GM21529 (cell line): ENCODE measurements around the gene S1PR1.
"Not testable (repeated sequence)": the region's sequence is repeated elsewhere in the genome, so short reads cannot be mapped to it uniquely, and the experiment has no call there.

Experiments
- ATAC-seq: cut with Tn5 transposase; IDR thresholded peaks from one replicate; pipeline ENCODE4 v1.9.1; 2021; ENCODE audit not compliant: unreplicated experiment

Gene S1PR1

GRCh38 chr1:101219924-101220870 lies 16.6 kb upstream of the S1PR1 start:
- no peak for ATAC-seq

DNA sequence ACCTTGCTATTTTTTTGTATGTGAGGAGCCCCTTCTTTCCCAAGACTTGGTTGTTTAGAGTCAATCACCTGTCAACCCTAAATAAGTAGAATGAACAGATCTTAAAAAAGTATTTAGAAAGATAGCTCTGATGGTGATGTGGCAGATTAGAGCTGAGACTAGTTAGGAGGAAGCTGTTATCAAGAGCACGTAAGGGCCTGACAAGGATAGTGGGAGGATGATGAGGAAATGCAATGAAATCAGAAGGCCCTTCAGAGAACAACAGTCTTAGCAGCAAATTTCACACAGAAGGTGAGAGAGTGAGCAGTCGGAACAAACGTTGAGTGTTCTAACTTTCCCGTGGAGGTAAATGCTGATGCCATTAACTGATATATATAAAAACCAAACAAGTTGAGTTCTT lies 15.9 kb upstream of the S1PR1 start:
- no peak for ATAC-seq

- peak; percentile 98 for ATAC-seq
Observed at GRCh38 chr1:101221945-101222429, 14.8 kb upstream of the S1PR1 start.

DNA sequence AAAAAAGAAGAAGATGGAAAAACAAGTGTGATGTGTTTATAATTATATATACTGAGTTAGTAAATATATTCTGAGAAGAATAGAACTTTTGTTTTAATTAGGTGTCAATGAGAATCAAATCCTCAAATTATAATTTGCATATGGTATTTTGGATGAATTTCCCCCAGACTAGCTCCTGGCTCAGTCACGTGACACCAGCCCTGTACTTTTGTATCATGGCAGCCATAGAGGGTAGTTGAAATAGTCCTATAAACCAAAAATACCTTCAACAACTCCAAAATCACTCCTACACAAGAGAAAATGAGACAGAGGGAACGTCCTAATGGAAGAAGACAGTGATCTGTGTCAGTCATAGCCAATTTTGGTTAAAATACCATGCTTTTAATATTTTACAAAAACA lies 9.0 kb upstream of the S1PR1 start:
- no peak for ATAC-seq

DNA sequence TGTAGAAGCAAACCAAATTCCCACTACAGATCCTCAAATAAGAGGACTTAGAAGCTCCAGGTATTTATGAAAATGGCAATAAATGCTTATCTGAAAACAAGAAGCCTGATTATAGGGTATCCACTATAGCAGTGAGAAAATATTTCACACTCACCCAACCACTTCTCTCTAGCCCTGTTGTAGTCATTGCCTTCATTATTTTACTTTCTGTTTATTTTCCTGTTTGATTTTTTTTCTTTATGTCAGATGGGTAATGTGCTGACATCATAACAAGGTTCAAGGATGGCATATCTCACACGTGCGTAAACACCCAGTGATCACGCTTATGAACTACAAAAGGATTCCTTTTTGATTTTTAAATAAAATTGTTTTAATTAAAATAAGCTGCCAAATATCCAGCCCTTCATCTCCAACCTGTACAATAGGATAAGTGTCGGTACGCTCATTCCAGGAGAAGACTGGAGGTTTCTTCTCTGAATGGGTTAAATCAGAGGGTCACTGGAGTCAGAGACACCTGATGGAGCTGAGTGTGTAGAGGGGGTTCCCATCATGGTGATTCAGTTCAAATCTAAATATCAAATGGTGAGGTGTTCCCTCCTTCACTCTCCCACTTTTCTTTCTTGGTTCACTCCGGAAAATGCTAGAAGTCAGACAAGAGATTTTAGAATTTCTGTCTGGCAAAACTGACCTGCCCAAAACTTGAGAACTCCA lies 8.2 kb upstream of the S1PR1 start:
- ATAC-seq: no peak

DNA sequence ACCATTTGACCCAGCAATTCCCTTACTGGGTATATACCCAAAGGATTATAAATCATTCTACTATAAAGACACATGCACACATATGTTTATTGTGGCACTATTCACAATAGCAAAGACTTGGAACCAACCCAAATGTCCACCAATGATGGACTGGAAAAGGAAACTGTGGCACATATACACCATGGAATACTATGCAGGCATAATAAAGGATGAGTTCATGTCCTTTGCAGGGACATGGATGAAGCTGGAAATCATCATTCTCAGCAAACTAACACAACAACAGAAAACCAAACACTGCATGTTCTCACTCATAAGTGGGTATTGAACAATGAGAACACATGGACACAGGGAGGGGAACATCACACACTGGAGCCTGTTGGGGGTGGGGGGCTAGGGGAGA lies 4.6 kb upstream of the S1PR1 start:
- not testable (repeated sequence) for ATAC-seq

- ATAC-seq: no peak
Observed at GRCh38 chr1:101233495-101233894, 3.3 kb upstream of the S1PR1 start.

DNA sequence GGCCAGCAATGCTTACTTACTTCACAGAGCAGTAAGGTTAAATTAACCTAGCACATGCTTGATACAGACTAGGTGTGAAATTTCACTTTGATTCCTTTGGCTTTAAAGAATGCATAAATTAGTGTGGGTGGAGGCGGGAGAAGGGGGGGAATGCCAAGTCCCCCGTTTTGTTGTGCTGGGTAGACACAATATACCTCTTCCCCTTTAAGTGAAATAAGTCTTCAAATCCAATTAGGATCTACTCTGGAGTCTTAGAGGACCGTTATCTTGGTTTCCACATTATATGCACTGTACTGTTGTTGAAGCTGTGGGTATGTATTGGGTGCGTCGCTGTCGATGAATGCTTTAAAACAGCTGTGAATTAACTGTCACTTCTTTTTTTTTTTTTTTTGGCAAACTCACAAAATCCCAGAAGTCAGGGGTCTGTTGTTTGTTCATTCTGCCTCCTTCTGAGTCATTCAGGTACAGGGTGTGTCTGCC lies 1.6 kb upstream of the S1PR1 start:
- ATAC-seq: no peak

DNA sequence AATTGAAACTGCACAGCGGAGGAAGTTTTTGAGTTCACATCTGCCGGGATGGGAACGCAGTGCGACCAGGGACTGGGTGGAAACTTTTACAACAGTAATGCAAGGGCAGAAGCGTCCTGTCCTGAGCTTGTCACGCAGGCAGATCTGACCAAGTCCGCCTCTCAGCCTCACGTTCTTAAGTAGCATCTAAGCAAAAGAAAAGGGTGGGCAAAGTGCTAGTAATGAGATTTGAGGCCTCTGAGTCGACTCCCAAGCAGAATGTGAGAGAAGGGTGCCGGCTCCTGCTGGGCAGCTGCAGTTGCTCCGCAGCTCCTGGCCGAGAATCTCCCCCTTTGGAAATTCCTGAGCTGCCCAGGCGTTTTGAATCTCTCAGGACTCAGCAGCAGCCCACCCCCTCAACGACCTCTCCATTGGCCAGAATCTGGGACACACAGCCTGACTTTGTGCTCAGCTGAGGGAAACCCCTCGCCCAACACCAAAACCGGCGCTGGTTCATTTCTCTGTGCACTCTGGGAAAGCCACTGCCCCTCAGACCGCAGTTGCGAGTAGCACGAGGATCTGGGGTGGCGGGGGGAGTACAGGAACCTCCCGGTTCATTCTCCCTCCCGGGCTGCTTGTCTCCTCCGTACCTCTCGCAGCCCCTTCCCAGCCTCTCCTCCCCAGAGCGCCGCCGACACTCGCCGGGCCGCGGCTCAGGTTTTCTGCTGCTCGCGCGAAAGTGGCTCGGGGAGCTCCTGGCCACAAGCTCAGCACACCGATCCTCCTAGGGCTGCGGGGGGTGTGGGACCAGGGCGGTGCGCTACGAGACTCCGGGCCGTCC lies 913 bp upstream of the S1PR1 start:
- ATAC-seq: peak; percentile 67

DNA sequence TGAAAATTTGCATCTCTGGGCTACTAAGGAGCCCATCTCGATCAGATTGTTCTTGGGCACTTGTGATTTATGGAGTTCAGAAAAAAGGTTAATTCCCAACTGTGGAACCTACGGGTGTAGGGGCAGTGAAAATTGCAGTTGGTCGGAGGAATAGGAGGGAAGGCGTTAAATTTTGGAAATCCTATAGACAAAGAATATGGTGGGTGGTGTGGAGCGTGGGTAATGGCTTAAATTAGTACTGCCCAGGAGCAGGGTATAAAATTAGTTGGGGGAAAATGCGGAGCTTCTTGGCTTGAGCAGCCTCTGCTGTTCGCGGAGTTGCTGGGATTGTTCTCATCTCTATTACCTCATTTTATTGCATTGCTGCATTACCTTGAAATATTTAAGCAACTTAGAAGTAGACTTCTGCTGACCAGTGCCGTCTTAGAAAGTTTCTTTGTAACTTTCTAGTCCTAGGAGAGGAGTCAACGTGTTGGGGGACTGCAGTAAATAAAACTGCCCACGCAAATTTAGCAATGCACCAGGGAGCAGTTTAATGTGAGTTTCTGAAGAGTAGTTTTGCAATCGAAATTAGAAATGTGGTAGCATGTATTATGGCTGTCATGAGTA lies 514 bp downstream of the S1PR1 start:
- ATAC-seq: no peak

DNA sequence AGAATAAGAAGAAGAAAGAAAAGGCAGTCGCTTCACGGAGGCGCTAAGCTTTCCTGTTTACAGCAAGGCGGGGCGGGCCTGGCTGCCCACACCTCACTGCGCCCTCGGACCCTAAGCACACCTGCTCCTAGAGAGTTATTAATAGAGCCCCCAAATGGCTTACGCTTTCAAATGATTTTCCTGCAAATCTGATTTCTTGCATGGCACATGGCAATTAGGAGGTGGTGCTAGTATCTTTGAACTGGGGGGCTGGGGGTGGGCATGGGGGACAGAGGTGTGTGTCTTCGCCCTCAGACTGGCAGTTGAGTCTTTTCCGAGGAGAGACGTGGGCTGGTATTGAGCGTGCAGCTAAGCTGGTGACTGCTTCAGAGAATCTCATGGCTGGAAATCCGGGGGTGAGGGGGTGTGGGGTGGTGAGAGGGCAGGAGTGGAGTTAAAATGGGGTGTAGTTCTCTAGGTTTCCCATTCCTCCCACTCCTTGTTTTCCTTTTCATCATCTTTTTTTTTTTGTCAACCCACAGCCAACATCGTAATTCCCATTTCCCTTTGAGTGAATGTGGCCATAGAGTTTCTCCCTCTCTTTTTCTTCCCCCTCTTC lies 1.3 kb downstream of the S1PR1 start:
- ATAC-seq: no peak

DNA sequence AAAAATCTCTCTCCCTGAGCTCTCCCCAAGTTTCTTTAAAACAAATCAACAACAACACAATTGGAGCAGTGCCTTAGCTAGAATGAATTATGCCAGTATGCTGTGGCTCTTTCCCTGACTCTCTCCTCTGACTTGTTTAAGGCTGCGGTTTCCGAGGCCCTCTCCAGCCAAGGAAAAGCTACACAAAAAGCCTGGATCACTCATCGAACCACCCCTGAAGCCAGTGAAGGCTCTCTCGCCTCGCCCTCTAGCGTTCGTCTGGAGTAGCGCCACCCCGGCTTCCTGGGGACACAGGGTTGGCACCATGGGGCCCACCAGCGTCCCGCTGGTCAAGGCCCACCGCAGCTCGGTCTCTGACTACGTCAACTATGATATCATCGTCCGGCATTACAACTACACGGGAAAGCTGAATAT lies 1.9 kb downstream of the S1PR1 start:
- peak; percentile 28 for ATAC-seq

DNA sequence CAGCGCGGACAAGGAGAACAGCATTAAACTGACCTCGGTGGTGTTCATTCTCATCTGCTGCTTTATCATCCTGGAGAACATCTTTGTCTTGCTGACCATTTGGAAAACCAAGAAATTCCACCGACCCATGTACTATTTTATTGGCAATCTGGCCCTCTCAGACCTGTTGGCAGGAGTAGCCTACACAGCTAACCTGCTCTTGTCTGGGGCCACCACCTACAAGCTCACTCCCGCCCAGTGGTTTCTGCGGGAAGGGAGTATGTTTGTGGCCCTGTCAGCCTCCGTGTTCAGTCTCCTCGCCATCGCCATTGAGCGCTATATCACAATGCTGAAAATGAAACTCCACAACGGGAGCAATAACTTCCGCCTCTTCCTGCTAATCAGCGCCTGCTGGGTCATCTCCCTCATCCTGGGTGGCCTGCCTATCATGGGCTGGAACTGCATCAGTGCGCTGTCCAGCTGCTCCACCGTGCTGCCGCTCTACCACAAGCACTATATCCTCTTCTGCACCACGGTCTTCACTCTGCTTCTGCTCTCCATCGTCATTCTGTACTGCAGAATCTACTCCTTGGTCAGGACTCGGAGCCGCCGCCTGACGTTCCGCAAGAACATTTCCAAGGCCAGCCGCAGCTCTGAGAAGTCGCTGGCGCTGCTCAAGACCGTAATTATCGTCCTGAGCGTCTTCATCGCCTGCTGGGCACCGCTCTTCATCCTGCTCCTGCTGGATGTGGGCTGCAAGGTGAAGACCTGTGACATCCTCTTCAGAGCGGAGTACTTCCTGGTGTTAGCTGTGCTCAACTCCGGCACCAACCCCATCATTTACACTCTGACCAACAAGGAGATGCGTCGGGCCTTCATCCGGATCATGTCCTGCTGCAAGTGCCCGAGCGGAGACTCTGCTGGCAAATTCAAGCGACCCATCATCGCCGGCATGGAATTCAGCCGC lies 2.5 kb downstream of the S1PR1 start:
- ATAC-seq: no peak

GRCh38 chr1:101240041-101240430 lies 3.2 kb downstream of the S1PR1 start:
- ATAC-seq: no peak

DNA sequence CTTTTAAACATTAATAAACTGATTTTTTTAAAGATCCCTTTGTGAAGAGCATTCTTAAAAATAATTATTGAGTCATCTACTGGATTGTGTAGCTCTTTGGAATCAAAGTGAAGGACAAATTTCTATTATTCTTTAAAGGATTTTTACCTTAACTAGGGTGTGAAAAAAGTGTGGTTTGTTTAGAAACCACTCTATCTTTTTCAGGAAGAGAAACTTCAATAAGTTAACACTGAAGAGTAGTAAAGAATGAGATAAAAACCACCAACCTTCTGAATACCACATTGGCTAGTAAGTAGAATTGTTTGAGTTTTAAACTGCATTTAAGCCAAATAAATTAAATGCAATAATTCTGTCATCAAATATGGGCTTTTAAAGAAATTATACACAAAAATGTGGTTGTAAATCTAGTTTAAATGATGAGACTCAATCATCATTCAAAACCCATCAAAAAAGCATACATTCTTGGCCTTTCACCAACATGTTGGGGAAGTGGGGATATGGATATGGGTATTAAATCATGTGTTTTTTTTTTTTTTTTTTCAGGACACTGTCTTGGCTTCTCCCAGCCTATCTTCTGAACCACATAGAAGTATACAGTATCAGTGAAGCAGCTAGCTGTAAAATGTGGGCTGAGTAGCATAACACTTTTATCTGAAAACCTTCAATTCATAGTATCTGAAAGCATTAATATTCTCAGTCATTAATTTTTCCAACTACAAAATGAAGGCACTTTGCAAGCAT lies 4.8 kb downstream of the S1PR1 start:
- ATAC-seq: peak; percentile 32

DNA sequence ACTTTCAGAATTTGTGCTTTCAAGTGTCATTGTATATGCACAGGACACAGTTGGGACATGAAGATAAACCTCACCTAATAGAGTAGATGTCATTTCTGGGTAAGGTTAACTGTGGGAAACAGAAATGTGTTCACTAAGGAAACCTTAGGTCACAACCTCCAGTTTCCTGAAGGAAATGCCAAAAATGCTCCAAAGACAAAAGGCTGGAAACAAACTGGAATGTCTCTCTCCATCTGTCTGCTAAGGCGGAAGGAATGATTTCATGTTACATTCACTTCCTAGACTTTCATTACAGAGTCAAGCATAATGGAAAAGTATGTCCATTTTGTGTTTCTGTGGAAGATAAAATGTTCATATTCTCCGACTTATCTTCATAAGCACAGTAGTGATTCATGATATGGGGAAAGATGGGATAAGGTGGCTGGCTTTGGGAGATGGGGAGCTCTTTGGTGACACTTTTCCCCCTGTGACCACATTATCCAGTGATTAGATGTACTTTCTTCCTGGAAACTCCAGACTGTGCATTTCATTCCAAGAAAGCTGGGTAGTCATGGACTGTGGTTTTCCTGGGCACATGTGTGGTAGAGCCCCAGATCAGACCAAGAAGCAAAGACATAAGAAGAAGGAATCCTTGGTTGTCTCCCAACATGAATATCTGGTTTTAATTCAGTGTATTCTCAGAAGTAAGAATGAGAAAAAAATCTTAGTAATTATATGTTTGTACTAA lies 5.7 kb downstream of the S1PR1 start:
- ATAC-seq: no peak

DNA sequence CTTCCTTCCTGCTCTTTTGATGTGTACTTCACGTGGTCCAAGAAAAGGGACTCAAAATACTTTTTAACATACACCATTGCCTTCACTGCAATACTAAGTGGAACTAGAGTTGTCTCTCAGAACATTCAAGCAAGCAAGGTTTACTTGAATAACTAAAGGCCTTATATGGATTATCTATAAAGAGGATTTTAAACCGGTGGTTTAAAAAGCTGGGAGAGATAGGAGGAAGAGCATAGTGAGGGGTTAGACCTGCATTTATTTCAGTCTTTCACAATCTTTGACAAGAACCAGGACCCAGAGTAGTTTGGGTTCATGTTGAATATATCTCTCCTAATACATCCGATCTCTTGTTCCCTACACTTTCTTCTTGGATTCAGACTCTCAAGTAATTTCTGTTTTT lies 6.9 kb downstream of the S1PR1 start:
- no peak for ATAC-seq

- no peak for ATAC-seq
Observed at GRCh38 chr1:101244842-101245241, 8.0 kb downstream of the S1PR1 start.
